Retinal pigment epithelial cell (primary cell): ENCODE data around the gene MAP2K2.

Experiments
- DNase-seq: peaks from one replicate; pipeline ENCODE4 v3.0.0-alpha.2; 2010; ENCODE audit warnings: low read depth
- H3K4me3 ChIP-seq: 2 replicates; pipeline ENCODE4 v1.5.1; 2011; ENCODE audit warnings: mild to moderate bottlenecking, low read length, control low read depth, moderate library complexity
- TF ChIP-seq, protein P1 (sequence below): conservative IDR thresholded peaks from 2 replicates; pipeline ENCODE4 v1.5.1; 2011; ENCODE audit warnings: low read depth, low read length, control low read depth, inconsistent platforms

The MAP2K2 gene

DNA sequence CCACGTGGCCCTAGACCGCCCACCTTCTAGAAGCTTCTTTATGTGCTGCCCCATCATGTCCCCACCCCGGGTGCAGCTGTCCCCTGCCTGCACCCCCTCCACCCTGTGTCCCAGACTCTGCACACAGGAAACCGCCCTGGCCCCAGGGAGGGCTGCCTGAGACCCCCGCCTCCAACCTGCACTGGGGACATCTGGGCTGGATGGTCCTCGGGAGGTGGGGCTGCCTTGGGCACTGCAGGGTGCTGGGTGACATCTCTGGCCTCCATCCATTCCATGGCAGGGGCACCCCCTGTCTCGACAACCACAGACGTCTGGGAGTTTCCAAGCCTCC, 39.4 kb downstream of the MAP2K2 start:
- no peak overlapping the region for H3K4me3 ChIP-seq
- DNase-seq, result no peak
- TF ChIP-seq, protein P1, sequence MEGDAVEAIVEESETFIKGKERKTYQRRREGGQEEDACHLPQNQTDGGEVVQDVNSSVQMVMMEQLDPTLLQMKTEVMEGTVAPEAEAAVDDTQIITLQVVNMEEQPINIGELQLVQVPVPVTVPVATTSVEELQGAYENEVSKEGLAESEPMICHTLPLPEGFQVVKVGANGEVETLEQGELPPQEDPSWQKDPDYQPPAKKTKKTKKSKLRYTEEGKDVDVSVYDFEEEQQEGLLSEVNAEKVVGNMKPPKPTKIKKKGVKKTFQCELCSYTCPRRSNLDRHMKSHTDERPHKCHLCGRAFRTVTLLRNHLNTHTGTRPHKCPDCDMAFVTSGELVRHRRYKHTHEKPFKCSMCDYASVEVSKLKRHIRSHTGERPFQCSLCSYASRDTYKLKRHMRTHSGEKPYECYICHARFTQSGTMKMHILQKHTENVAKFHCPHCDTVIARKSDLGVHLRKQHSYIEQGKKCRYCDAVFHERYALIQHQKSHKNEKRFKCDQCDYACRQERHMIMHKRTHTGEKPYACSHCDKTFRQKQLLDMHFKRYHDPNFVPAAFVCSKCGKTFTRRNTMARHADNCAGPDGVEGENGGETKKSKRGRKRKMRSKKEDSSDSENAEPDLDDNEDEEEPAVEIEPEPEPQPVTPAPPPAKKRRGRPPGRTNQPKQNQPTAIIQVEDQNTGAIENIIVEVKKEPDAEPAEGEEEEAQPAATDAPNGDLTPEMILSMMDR, result no peak

DNA sequence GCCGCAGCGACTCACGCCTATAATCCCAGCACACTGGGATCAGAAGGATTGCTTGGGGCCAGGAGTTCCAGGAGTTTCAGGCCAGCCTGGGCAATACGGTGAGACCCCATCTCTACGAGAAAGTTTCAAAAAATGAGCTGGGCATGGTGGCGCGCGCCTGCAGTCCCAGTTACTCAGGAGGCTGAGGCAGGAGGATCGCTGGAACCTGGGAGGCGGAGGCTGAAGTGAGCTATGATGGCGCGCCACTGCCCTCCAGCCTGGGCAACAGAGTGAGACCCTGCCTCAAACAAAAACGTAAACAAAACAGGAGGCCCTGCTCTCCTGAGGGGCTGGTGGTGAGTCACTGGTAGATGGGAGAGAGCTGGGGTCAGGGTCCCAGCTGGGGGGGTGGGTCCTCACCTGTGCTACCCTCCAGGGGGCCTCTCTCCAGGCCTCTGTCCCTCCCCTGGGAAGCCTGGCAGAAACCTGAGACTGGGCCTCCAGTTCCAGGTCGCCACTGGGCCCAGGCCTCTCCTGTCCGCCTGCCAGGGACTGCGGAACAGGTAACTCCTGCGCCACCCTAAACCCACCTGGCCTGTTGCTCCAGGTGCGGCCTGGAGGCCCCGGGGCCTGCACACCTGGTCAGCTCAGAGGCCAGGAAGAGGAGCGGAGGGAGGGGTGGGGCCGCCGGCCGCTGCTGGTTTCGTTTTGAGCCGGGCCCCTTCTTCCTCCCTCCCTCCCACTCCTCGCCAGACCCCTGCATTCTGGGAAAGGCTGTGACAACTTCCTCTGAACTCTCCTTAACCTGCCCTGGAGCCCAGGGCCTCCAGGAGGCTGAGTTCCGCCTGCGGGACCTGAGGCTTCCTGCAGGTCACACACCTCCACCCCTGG, 40.0 kb downstream of the MAP2K2 start:
- no peak for DNase-seq
- no peak overlapping the region for H3K4me3 ChIP-seq
- TF ChIP-seq, protein P1, result no peak

DNA sequence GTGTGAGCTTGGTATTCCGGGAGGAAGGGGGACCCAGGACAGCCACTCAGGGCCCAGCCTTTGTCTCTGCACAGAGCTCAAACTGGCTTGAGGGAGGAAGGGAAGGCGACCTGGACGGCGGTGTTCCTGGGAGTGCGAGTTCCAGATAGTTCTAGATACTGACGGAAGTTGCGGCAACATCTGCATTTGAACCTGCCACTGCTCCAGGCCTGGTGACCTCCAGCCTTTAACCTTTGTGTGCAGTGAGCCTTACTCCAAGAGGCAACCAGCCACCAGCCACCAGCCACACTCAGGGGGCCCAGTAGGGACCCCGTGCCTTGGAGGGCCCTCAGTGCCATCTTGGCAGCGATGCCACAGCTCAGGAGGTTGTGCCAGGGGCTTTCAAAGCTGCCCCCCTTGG, 41.8 kb downstream of the MAP2K2 start:
- H3K4me3 ChIP-seq, result no peak overlapping the region
- TF ChIP-seq, protein P1, result no peak
- no peak for DNase-seq

DNA sequence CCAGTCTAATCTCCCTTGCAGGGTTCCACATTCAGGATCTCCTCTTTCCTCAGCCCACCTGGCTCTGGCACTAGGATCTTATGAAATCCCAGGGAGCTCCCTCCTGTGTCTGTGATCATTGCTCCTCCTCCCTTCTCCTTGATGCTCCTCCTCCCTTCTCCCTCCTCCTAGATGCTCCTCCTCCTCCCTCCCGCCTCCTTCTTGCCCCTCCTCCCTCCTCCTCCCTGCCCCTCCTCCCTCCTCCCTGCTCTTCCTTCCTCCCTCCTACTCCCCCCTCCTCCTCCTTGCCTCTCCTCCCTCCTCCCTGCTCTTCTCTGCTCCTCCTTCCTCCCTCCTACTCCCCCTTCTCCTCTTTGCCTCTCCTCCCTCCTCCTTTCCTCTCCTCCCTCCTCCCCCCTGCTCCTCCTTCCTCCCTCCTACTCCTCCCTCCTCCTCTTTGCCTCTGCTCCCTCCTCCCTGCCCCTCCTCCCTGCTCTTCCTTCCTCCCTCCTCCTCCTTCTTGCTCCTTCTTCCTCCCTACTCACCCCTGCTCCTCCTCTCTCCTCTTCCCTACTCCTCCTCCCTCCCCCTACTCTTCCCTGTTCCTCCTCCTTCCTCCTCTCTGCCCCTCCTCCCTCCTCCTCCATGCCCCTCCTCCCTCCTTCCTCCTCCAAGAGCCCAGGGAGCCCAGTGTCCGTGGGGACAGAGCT, 42.3 kb downstream of the MAP2K2 start:
- DNase-seq, result no peak
- TF ChIP-seq, protein P1, result no peak
- H3K4me3 ChIP-seq, result no peak overlapping the region

DNA sequence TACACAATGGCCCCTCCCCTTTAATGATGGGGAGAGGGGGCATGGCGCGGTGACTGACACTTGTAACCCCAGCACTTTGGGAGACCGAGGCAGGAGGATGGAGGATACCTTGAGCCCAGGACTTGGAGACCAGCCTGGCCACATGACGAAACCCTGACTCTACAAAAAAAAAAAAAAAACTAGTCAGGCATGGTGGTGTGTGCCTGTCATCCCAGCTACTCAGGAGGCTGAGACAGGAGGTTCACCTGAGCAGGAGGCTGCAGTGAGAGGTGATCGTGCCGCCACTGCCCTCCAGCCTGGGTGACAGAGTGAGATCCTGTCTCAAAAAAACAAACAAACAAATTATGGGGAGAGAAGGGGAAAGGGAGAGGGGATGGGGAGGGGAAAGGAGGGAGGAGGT, 43.4 kb downstream of the MAP2K2 start:
- no peak for DNase-seq
- H3K4me3 ChIP-seq, result no peak overlapping the region
- TF ChIP-seq, protein P1, result no peak

DNA sequence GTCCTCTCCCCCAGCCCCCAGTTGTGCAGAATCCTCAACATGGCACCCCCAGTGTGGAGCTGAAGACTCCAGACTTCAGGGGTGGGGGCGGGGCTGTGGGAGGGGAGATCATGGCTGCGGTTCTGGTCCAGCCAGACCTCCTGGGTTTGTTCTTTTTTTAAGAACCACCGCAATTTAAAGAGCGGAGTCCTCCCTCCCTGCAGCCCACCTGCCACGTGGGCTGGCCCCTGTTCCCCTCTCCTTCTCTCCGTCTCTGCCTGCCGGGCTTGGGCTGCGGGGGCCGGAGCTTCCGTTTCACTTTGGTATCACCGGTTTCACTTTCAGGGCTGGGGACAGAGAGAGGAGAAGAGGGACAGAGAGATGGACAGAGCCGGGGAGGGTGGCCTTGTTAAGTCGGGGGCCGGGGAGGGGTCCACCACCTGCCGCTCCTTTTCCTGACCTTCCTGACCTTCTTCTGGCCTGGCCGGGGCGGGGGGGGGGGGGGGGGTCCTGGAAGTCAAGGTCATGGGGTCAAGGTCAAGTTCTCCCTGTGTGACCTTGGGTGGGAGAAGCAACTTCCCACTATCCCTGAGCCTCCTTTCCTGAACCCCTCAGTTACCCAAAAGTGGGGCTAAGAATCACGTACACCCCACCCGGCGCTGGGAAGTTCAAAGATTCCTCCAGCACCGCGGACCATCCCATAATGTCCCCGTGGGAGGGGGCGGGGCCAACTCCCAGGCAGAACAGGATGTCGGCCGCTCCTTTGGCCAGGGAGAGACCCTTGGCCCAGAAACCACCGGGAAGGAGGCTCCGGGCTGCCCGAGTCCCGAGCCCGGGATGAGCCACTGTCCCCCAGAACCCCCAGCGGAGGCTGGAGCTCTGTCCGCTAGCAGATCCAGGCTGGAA, 45.9 kb downstream of the MAP2K2 start:
- TF ChIP-seq, protein P1, result no peak
- DNase-seq, result no peak

More for the DNA sequence above, 45.9 kb downstream of the MAP2K2 start:
- H3K4me3 ChIP-seq, result peak overlapping the region; percentile 33
